Smooth muscle cell of trachea (primary cell): Measurements from ENCODE around the gene HTR2A. TPM values are rescaled to one million over a fixed set of nuclear protein-coding genes. Genes with fewer than 3 reads are reported as not detected.

Experiments used
- total RNA-seq: library from RNA; depleted of rRNA; stranded (reverse); fragments of >200 nt; gene quantifications from 2 replicates; pipeline ENCODE4 v1.2.1, GENCODE V29; 2014

Gene HTR2A
- total RNA-seq, result 0.29 and 0.33 TPM in 2 replicates

GRCh38 chr13:46896341-46897137 lies at the start of gene HTR2A:
HTR2A (minus strand) TSS chr13:46897053; CDS start chr13:46895906, 1,147 bp downstream.

GRCh38 chr13:46796515-46797474 lies 100.1 kb downstream of the HTR2A start, which contains the start of gene ESD:
ESD (minus strand) TSS chr13:46797161; CDS start chr13:46791413, 5,748 bp downstream.

Other genes with a start within 250 kb of the HTR2A start
- 119 and 180 TPM in 2 replicates for gene ESD, start 99.9 kb downstream of the HTR2A start, total RNA-seq